H1 (cell line): Measurements from ENCODE around the gene ATP6V0D1. TPM values are rescaled to one million over a fixed set of nuclear protein-coding genes. Genes with fewer than 3 reads are reported as not detected.

Experiments used
- CTCF ChIA-PET: fragments of 300-600 bp; sonication (Branson Sonifier 250); formaldehyde crosslinking; loops from one replicate; lab custom pipeline; 2021; ENCODE audit not compliant: partially characterized antibody; lab: Charles Lee
- POLR2A ChIA-PET: fragments of 300-600 bp; sonication (Branson Sonifier 250); formaldehyde crosslinking; loops from one replicate; lab custom pipeline; 2021; ENCODE audit warnings: inconsistent platforms; ENCODE audit not compliant: partially characterized antibody; lab: Charles Lee
- DNase-seq, 2 experiments: peaks; one replicate each; pipeline versions ENCODE4 v3.0.0 to v3.0.0-alpha.2; 2010 to 2022; ENCODE audit warnings: low spot score in 2 of 2, low read depth in 1 of 2, mixed read lengths in 1 of 2
- FAIRE-seq: peaks from 2 replicates; lab custom pipeline; 2011; peaks lifted over from hg19 to GRCh38; lab: Jason Lieb, UNC
- H2AFZ ChIP-seq: 2 replicates; pipeline ENCODE4 v1.8.1; 2012; ENCODE audit warnings: low read length, inconsistent platforms
- H2AK5ac ChIP-seq: 2 replicates; pipeline ENCODE4 v1.6.1; 2013; ENCODE audit warnings: low read depth, low read length
- H2BK120ac ChIP-seq: replicated peaks from 2 replicates; pipeline ENCODE3; 2013; ENCODE audit warnings: low read depth, low read length, inconsistent platforms
- H2BK12ac ChIP-seq: 2 replicates; pipeline ENCODE4 v1.6.1; 2013; ENCODE audit warnings: low read depth, low read length
- H2BK15ac ChIP-seq: 2 replicates; pipeline ENCODE4 v1.6.1; 2013; ENCODE audit warnings: low read length
- H2BK20ac ChIP-seq: 2 replicates; pipeline ENCODE4 v1.6.1; 2013; ENCODE audit warnings: low read length
- H2BK5ac ChIP-seq: 2 replicates; pipeline ENCODE4 v1.6.1; 2013; ENCODE audit warnings: low read depth, low read length
- H3K14ac ChIP-seq: 2 replicates; pipeline ENCODE4 v1.6.1; 2013; ENCODE audit warnings: inconsistent platforms; ENCODE audit not compliant: insufficient read length
- H3K18ac ChIP-seq: 2 replicates; pipeline ENCODE4 v1.6.1; 2013; ENCODE audit warnings: low read length; ENCODE audit errors: extremely low read depth
- H3K23ac ChIP-seq: 2 replicates; pipeline ENCODE4 v1.6.1; 2013; ENCODE audit warnings: inconsistent platforms; ENCODE audit not compliant: insufficient read length
- H3K23me2 ChIP-seq: 2 replicates; pipeline ENCODE4 v1.6.1; 2013; ENCODE audit warnings: low read depth, low read length
- H3K27ac ChIP-seq: 2 replicates; pipeline ENCODE4 v1.6.1; 2011; ENCODE audit warnings: low read depth, low read length, inconsistent platforms
- H3K27me3 ChIP-seq, 4 experiments: replicated peaks in 1 of 4; 1 replicate in 1 of 4; 2 replicates in 3 of 4; pipeline versions ENCODE4 v1.6.1 to v1.8.1; 2011 to 2013; ENCODE audit warnings: low read length in 3 of 4, mild to moderate bottlenecking in 3 of 4, inconsistent platforms in 2 of 4, mixed read lengths in 2 of 4, moderate library complexity in 1 of 4; ENCODE audit not compliant: control insufficient read depth in 3 of 4, insufficient read depth in 3 of 4; ENCODE audit errors: extremely low read depth in 1 of 4
- H3K36me3 ChIP-seq, 4 experiments: 2 replicates each; pipeline versions ENCODE4 v1.6.1 to v1.8.1; 2011 to 2013; ENCODE audit warnings: mild to moderate bottlenecking in 4 of 4, low read length in 3 of 4, moderate library complexity in 2 of 4, control low read depth in 1 of 4, inconsistent platforms in 1 of 4; ENCODE audit not compliant: insufficient read depth in 4 of 4, control insufficient read depth in 2 of 4
- H3K4ac ChIP-seq: replicated peaks from 2 replicates; pipeline ENCODE3; 2013; ENCODE audit warnings: low read length, low read depth, mixed read lengths, inconsistent platforms; ENCODE audit not compliant: insufficient read length
- H3K4me1 ChIP-seq, 4 experiments: replicated peaks in 1 of 4; 1 replicate in 1 of 4; 2 replicates in 3 of 4; pipeline versions ENCODE4 v1.6.1 to v1.8.1; 2011 to 2013; ENCODE audit warnings: low read length in 3 of 4, inconsistent platforms in 2 of 4, mixed read lengths in 1 of 4; ENCODE audit not compliant: insufficient read depth in 4 of 4, control insufficient read depth in 3 of 4
- H3K4me2 ChIP-seq, 2 experiments: 2 replicates each; pipeline versions ENCODE4 v1.6.1 to v1.8.1; 2011 to 2013; ENCODE audit warnings: low read depth in 2 of 2, low read length in 2 of 2, control low read depth in 1 of 2, inconsistent platforms in 1 of 2, mild to moderate bottlenecking in 1 of 2; ENCODE audit not compliant: insufficient read depth in 1 of 2
- H3K4me3 ChIP-seq, 4 experiments: fragments of 200-600, 300-600 bp in 1 of 4; sonication (generic), shearing (Covaris generic), sonication (Bioruptor Twin) in 1 of 4; 2 replicates each; pipeline versions ENCODE4 v1.5.1 to v1.8.1; 2011 to 2016; ENCODE audit warnings: low read length in 4 of 4, low read depth in 3 of 4, control low read depth in 2 of 4, inconsistent platforms in 2 of 4, mild to moderate bottlenecking in 2 of 4, mixed read lengths in 1 of 4, moderate library complexity in 1 of 4; ENCODE audit not compliant: insufficient read depth in 2 of 4; ENCODE audit errors: extremely low read depth in 1 of 4
- H3K56ac ChIP-seq: replicated peaks from 2 replicates; pipeline ENCODE3; 2013; ENCODE audit warnings: low read depth, mild to moderate bottlenecking, mixed read lengths, low read length, inconsistent platforms; ENCODE audit not compliant: insufficient read length
- H3K79me1 ChIP-seq: 2 replicates; pipeline ENCODE4 v1.6.1; 2013; ENCODE audit warnings: low read depth, low read length, control low read depth
- H3K79me2 ChIP-seq, 2 experiments: 2 replicates each; pipeline versions ENCODE4 v1.6.1 to v1.8.1; 2012 to 2013; ENCODE audit warnings: low read length in 2 of 2, mild to moderate bottlenecking in 2 of 2, inconsistent platforms in 1 of 2; ENCODE audit not compliant: insufficient read depth in 2 of 2, control insufficient read depth in 1 of 2
- H3K9ac ChIP-seq, 4 experiments: replicated peaks in 1 of 4; 1 replicate in 1 of 4; 2 replicates in 3 of 4; pipeline versions ENCODE4 v1.6.1 to v1.8.1; 2011 to 2013; ENCODE audit warnings: low read depth in 3 of 4, low read length in 3 of 4, control low read depth in 2 of 4, mild to moderate bottlenecking in 2 of 4, moderate library complexity in 2 of 4, inconsistent platforms in 1 of 4; ENCODE audit errors: extremely low read depth in 1 of 4
- H3K9me3 ChIP-seq, 2 experiments: 2 replicates each; pipeline versions ENCODE4 v1.6.1 to v1.8.1; 2012 to 2013; ENCODE audit warnings: mild to moderate bottlenecking in 2 of 2, moderate library complexity in 2 of 2, control low read depth in 1 of 2, inconsistent platforms in 1 of 2, low read depth in 1 of 2, low read length in 1 of 2, mixed read lengths in 1 of 2; ENCODE audit not compliant: insufficient read depth in 2 of 2
- H4K20me1 ChIP-seq, 2 experiments: replicated peaks in 1 of 2; 2 replicates each; pipeline versions ENCODE3 to v1.8.1; 2011 to 2013; ENCODE audit warnings: inconsistent platforms in 2 of 2, low read length in 2 of 2, mild to moderate bottlenecking in 1 of 2; ENCODE audit not compliant: insufficient read depth in 2 of 2, control insufficient read depth in 1 of 2
- H4K5ac ChIP-seq: 2 replicates; pipeline ENCODE4 v1.6.1; 2013; ENCODE audit warnings: low read length, low read depth, mixed read lengths, inconsistent platforms; ENCODE audit not compliant: insufficient read length
- H4K8ac ChIP-seq: 2 replicates; pipeline ENCODE4 v1.8.0; 2013; ENCODE audit warnings: mild to moderate bottlenecking, moderate library complexity, low read length, inconsistent platforms; ENCODE audit not compliant: insufficient read depth; ENCODE audit errors: extremely low read depth
- H4K91ac ChIP-seq: replicated peaks from 2 replicates; pipeline ENCODE3; 2013; ENCODE audit warnings: low read length, mixed read lengths, inconsistent platforms; ENCODE audit not compliant: insufficient read length
- CTCF ChIP-seq, 3 experiments: IDR thresholded peaks; 1 replicate in 2 of 3; 2 replicates in 1 of 3; pipeline versions ENCODE4 v1.5.1 to v1.6.1; 2011; ENCODE audit warnings: low read length in 3 of 3, mild to moderate bottlenecking in 3 of 3, inconsistent platforms in 2 of 3, low read depth in 1 of 3, moderate library complexity in 1 of 3; ENCODE audit not compliant: insufficient read depth in 1 of 3; ENCODE audit errors: control extremely low read depth in 1 of 3
- SUZ12 ChIP-seq: fragments of 200-600 bp; sonication (generic); IDR thresholded peaks from 2 replicates; pipeline ENCODE4 v1.6.1; 2012; ENCODE audit warnings: mild to moderate bottlenecking, inconsistent platforms, low read length, moderate library complexity, mixed read lengths
- WGBS, 2 experiments: shearing (Covaris generic) in 1 of 2; methylation state at CpG; one replicate each; pipeline versions ENCODE4 v1.1.6 to v1.1.7; 2013 to 2015; ENCODE audit warnings: low lambda C conversion rate in 2 of 2, mixed read lengths in 2 of 2, inconsistent platforms in 1 of 2, low coverage in 1 of 2, missing lambda C conversion rate in 1 of 2; ENCODE audit not compliant: insufficient replicate concordance in 2 of 2, insufficient coverage in 1 of 2, insufficient read length in 1 of 2; ENCODE audit errors: extremely low coverage in 1 of 2, missing lambda C conversion rate in 1 of 2; 5-methylcytosine and 5-hydroxymethylcytosine counted together
- polyA plus RNA-seq, 7 experiments: library from polyadenylated mRNA; depleted of rRNA in 3 of 7; stranded (reverse) in 5 of 7; unstranded in 2 of 7; fragments of >200 nt in 5 of 7; fragments of 200-250 nt in 2 of 7; gene quantifications; 1 replicate in 5 of 7; 2 replicates in 1 of 7; 4 replicates in 1 of 7; pipeline versions ENCODE4 v1.2.1 to v1.2.3, GENCODE V29; 2011 to 2013; ENCODE audit warnings: missing spikeins in 2 of 7, mixed read lengths in 2 of 7
- total RNA-seq: library from RNA; stranded (reverse); fragmentation: NEBNext Ultra II Directional; extraction: Animal tissue kit (Norgen Biotek cat#: 25700); gene quantifications from 2 replicates; pipeline ENCODE4 v1.2.1, GENCODE V29; 2021

ATP6V0D1 gene
- total and polyA plus RNA-seq, 2 of the 8 experiments (the other 6 are each of a cell fraction or from before 2014, with no cell fraction given), result 47.3 to 134 TPM

- H4K20me1 ChIP-seq, result peaks cover 6 to 9% of the 10 kb centered on the region in 2 experiments
- H3K27ac ChIP-seq, result no peak overlapping the region
- H3K79me1 ChIP-seq, result no peaks in the 10 kb centered on the region
- H2BK5ac ChIP-seq, result no peak overlapping the region; the same call in 1 of the 2 replicates
- H3K9ac ChIP-seq, result no peak overlapping the region
- peak overlapping the region; percentile 53; the same call in 1 of the 2 replicates for H2BK15ac ChIP-seq
- no peak overlapping the region for H3K4ac ChIP-seq
- H4K91ac ChIP-seq, result peak overlapping the region; percentile 51
- no peaks in the 10 kb centered on the region; the same call in 1 of the 2 replicates for H3K23me2 ChIP-seq
- FAIRE-seq (no peak), DNase-seq (no peak)
- POLR2A ChIA-PET, result interaction anchor here (1.0 to 2.1 kb wide), 3 partner anchors 10 to 109 kb away, joined by 3 to 8 read pairs (median 3); no protein-coding TSS in a partner anchor
- peaks cover 0 to 39% (median 27%) of the 10 kb centered on the region in 4 experiments; a peak in 6 of 7 replicates for H3K4me1 ChIP-seq
- no peak overlapping the region for H3K14ac ChIP-seq
- peak overlapping the region; percentile 29; the same call in 1 of the 2 replicates for H4K8ac ChIP-seq
- H3K27me3 ChIP-seq, result peaks cover 24 to 57% (median 46%) of the 10 kb centered on the region in 4 experiments
- H4K5ac ChIP-seq, result no peak overlapping the region
- 74% methylated on average over 8 of the region's 10 CpGs; no CpG with 5 or more reads in 1 of the 2 experiments for WGBS, 2 experiments
- H3K4me3 ChIP-seq, result peak overlapping the region in 3 of 4 experiments; percentile 36 to 58 (median 42); a peak in 4 of 8 replicates
- peak overlapping the region; percentile 10; the same call in 1 of the 2 replicates for H2BK12ac ChIP-seq
- no peak overlapping the region for H3K56ac ChIP-seq
- H2AK5ac ChIP-seq, result no peak overlapping the region
- H3K18ac ChIP-seq, result no peak overlapping the region
- H2BK120ac ChIP-seq, result no peak overlapping the region
- no peak overlapping the region for H3K23ac ChIP-seq
- no peaks in the 10 kb centered on the region for H3K36me3 ChIP-seq
- H3K79me2 ChIP-seq, result no peaks in the 10 kb centered on the region
- peak overlapping the region; percentile 56 to 86; a peak in 3 of 4 replicates for H3K4me2 ChIP-seq
- CTCF ChIA-PET, result interaction anchor here (0.5 to 32.4 kb wide), 9 partner anchors 21 to 270 kb away, joined by 3 to 476 read pairs (median 5); partner anchors contain the start of gene ZDHHC1
- no peak overlapping the region for H2AFZ ChIP-seq
- H2BK20ac ChIP-seq, result peak overlapping the region; percentile 93
- TF ChIP-seq CTCF (IDR thresholded peaks at IDR 0.05; ENCODE audit: control extremely low read depth in 1 of 3, insufficient read depth in 1 of 3, low read depth in 1 of 3, low read length in 3 of 3) (no peak), SUZ12 (0 out of 2 replicates have a peak, but pooled peaks have one; percentile 10)
- no peaks in the 10 kb centered on the region for H3K9me3 ChIP-seq
Observed at GRCh38 chr16:67395105-67395457, 85.9 kb downstream of the ATP6V0D1 start.
